Right lung (tissue), 5 donors: ENCODE results near the gene RNF187. TPM values are rescaled to one million over a fixed set of nuclear protein-coding genes. Genes with fewer than 3 reads are reported as not detected.

ENCODE experiments used
- DNase-seq, 2 donors: peaks; one replicate each; pipeline ENCODE4 v3.0.0-alpha.2; 2013
- polyA plus RNA-seq, 5 donors: library from polyadenylated mRNA; unstranded; fragments of 120-200 nt; gene quantifications; one replicate each; pipeline versions ENCODE4 v1.2.1 to v1.2.3, GENCODE V29; 2013; ENCODE audit warnings: inconsistent platforms in 1 of 5, low replicate concordance in 1 of 5; ENCODE audit not compliant: insufficient read length in 5 of 5, insufficient read depth in 1 of 5

Gene RNF187
- polyA plus RNA-seq, 5 donors: 57.0 to 91.0 (median 67.7) TPM

DNA sequence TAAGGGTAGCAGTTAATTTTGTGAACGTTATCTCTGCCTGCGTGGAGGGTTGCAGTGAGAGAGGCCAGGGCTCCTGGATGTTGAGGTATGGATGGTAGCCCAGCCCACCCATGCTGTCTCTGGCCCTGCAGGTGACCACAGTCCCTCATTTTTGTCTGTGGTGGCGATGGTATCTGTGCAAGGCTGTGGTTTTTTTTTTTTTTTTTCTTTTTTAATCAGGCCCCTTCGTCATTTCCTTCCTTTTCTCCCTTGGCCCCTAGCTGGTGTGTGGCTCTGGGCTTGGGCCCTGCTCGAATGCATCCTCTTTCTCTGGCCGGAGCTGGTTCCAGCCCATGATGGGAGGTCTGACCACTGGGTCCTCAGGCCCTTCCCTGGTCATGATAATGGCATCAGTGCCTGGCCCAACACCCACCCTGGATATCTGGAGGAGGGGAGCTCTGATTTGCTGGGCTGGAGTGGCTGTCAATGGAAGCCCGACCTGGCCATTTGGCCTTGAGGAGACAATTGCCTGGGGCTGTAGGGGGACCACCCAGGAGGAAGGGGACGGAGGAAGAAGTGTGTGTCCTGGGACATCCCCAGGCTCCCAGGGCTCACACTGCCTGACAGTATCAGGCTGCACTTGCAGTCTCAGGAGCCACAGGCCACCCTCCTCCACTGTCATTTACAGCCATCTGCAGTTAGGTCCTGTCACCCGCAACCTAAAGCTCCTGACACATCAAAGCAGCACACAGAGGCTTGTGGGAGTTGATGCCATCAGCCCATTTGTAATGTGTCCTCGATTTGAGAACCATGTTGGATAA lies 8.1 kb upstream of the RNF187 start:
- DNase-seq: no peak

DNA sequence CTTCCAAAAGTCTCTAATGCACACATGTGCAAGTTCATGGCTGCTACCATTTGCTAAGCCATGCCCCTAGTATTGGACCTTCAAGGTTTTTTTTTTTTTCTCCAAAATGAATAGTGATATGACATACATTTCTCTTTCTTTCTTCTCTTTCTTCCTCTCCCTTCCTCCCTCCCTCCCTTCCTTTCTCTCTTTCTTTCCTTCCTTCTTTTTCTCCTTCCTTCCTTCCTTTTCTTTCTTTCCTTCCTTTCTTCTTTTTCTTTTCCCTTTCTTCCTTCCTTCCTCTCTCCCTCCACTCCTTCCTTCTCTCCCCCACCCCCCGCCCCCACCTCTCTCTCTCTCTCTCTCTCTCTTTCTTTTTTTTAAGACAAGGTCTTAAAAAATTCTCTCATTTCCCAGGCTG lies 3.4 kb upstream of the RNF187 start:
- DNase-seq: no peak

DNA sequence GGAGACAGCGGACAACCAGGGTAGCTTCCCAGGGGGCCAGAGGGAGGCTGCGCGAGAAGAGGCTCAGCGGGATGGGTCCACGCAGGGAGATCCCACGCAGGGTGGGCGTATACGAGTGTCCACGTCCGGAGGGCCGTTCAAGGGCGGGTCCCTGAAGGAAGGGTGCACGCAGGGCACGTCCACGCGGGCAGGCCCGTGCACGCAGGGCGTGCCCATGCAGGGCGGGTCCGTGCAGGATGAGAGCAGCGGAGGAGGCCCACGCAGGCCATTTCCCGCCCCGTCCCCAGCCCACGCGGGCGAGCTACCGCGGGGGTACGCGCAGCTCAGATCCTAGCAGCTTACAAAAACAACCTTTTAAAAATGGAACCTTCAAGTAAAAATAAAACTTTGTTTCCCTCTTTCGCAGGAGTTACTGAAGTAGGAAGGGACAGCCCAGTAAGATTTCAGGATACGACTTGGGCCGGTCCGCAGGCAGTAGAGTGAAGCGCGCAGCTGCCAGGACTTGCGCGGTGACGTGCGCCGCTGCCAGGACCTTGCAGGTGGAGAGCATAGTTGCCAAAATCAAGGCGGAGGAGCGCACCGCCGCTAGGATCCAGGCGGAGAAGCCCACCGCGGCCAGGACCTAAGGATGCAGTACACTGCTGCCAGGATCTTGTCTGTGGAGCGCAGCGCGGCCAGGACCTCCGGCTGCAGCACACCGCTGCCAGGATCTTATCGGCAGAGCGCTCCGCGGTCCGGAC lies 416 bp upstream of the RNF187 start:
- DNase-seq: peak; percentile 91 to 95

- no peak for DNase-seq
Observed at GRCh38 chr1:228488125-228488817, 1.1 kb downstream of the RNF187 start.

DNA sequence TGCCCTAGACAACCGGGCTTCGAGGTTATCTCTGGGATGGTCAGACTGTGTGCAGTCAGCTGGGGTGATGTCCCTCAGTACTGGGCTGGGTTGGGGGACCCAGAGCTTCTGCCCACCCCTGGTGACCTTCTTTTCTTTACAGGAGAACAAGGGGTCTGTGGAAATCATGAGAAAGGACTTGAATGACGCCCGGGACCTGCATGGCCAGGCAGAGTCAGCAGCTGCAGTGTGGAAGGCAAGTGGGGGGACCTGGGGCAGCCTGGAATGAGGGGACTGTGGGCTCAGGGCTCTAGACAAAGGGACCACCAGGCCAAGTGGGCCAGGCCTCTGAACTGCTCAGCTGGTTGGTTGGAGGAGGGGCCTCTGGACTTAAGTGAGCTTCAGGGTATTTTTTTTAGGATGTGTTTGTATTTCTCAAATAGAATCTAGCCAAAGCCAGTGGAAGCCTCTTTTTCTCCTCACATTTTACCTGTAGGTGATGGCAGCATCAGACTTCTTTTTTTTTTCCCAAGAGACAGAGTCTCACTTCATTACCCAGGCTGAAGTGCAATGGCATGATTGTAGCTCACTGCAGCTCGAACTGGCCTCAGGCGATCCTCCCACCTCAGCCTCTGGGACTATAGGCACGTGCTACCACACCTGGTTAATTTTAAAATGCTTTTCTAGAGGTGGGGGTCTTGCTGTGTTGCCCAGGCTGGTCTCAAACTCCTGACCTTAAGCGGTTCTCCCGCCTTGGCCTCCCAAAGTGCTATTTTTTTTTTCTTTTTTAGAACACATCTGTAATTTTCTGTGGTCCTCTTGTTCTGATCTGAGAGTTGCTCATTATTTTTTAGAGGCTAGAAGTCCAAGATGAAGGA lies 1.9 kb downstream of the RNF187 start:
- no peak for DNase-seq

GRCh38 chr1:228490120-228491078 lies 3.2 kb downstream of the RNF187 start:
- DNase-seq: no peak

GRCh38 chr1:228493141-228494043 lies 6.2 kb downstream of the RNF187 start:
- no peak for DNase-seq

- no peak for DNase-seq
Observed at GRCh38 chr1:228494044-228494353, 6.8 kb downstream of the RNF187 start.

GRCh38 chr1:228494391-228494790 lies 7.2 kb downstream of the RNF187 start:
- DNase-seq: no peak

DNA sequence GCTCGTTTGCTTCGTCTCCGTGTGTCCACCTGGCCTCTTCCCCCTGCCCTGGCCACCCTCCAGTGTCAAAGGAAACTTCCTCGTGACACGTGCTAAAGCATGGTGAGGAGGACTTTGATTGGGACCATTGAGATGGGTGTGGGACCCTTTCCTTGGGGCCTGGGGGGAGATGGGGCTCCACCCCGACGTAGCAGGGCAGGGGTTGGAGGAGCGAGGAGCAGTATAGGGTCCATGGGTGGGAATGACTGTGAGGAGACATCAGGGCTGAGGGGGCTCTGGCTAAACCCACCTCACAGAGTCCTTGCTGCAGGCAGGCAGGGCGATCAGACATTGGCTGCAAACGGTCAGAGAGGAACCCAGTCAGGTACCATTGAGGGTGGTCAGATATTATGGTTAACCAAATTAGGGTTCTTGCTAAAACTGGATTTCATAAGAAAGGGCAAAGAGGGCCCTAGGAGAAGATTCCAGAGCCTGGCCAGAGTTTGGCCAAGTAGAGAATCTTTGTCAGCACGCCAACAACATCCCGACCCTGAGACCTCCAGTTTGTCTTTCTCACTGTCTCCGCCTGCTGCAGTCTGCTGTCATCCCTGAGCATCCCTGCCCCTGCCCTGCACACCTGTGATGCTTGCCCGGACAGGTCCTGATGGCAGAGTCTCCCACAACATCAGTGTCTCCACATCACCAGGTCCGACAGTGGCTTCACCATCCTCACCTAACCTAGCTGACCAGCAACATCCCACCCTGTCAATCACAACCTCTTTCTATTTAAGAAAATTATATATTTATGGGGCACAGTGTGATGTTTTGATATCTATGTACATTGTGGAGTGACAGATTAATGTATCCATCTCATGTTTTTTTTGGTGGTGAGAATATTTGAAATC lies 8.0 kb downstream of the RNF187 start:
- DNase-seq: no peak

- DNase-seq: no peak
Observed at GRCh38 chr1:228496084-228496483, 8.9 kb downstream of the RNF187 start.

DNA sequence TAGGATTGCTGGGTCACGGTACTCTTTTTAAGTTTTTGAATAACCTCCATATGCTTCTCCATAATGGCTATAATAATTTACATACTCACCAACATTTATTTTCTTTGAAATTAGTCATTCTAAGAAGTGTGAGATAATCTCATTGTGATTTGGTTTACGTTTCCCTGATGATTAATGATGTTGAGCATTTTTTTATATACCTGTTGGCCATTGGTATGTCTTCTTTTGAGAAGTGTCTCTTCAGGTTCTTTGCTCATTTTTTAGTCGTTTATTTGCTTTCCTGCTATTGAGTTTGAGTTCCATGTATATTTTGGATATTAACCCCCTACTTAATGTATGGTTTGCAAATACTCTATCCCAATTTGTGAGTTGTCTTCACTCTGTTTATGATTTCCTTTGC lies 9.3 kb downstream of the RNF187 start:
- DNase-seq: no peak

DNA sequence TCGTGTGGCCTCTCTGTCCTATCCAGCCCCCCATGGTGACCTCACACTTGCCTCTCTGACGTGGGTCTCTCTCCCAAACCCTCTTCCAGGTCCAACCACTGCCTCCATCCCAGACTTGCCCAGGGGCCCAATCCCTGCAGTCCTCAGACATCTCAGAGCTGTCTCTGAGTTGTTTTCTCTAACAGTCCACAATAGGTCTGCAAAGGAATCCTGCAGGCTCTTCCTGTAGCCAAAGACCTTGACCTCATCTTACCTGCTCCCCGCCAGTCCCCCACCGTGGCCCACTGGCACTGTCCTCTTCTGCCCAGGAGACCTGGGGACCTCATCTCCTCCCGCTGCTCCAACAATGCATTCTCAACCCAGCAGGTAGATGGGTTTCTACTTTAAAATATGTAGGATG lies 10.0 kb downstream of the RNF187 start:
- no peak for DNase-seq

- DNase-seq: no peak
Observed at GRCh38 chr1:228497817-228498216, 10.6 kb downstream of the RNF187 start.

DNA sequence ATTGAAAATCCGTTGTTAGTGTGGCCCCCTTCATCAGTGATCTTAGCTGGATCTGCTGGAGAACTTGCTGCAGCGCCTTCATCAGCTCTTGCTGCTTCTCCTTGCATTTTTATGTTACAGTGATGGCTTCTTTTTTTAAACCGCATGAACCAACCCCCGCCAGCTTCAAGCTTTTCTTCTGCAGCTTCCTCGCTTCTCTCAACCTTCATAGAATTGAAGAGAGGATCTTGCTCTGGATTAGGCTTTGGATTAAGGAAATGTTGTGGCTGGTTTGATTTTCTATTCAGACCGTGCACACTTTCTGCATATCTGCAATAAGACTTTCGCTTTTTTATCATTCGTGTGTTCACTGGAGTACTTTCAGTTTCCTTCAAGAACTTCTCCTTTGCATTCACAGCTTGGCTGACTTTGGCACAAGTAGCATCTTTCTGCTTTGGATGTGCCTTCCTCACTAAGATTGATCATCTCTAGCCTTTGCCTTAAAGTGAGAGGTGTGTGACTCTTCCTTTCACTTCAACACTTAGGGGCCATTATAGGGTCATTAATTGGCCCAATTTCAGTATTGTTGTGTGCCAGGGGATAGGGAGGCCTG lies 13.1 kb downstream of the RNF187 start:
- DNase-seq: no peak

DNA sequence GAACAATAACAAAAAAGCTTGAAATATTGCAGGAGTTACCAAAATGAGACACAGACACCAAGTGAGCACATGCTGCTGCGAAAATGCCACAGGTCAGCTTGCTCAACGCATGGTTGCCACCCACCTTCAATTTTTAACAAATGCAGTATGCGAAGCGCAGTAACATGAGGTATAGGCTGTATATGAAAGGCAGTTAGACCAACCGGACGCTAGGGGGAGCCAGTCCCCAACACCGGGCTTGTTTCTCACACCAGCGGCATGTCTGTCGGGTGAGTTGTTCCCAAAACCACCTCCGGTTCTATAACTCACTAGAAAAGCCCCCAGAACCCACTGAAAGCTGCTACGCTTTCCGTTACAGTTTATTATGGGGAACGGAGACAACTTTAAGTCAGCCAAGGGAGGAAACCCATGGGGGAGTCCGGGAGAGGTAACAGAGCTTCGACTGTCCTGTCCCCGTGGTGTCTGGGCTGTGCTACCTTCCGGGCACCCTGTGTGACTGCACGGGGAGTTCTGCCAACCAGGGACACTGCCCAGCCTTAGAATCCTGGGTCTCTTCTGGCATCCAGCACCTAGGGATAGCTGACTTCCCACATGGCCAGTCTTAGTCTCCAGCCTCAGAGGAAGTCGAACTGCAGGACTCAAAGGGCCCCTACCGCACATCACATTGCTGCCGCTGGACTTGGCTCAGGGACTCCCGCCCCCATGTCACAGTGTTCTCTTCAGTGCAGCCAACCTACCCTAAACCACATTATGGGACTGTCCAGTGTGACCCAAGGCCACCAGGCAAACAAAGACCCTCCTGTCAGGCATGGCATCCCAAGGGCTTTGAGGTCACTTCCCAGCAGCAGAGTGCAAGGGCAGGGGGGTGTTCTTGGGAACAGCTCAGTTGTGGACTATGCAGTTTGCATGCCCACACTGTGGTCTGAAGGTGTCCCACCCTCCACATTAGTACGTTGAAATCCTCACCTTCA lies 14.0 kb downstream of the RNF187 start:
- peak; percentile 70 to 80 for DNase-seq

DNA sequence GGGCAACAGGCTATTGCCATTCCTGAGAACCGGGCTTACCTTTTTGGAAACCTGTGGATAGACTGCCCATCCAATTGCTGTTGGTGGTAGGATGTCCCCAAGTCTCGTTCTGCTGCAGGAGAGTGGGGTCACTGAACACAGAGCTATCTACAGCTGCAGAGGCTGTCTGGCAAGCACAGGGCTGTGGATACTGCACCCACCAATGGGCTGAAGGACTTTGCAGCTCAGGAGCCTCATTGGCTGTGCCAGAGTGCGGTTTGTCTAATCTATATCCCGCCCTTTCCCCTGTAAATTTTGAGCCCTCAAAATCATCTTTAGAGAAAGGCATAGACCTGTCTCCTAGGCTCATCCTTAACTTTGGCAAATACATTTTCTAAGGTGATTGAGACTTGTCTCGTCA lies 15.3 kb downstream of the RNF187 start:
- no peak for DNase-seq
